GM19193 (cell line): Measurements from ENCODE around the gene TSN.

ENCODE experiments used
- POLR2A ChIP-seq: IDR thresholded peaks from 4 replicates; pipeline ENCODE4 v1.6.1; 2011; ENCODE audit not compliant: insufficient read depth, insufficient read length; ENCODE audit errors: extremely low read depth

Gene TSN

DNA sequence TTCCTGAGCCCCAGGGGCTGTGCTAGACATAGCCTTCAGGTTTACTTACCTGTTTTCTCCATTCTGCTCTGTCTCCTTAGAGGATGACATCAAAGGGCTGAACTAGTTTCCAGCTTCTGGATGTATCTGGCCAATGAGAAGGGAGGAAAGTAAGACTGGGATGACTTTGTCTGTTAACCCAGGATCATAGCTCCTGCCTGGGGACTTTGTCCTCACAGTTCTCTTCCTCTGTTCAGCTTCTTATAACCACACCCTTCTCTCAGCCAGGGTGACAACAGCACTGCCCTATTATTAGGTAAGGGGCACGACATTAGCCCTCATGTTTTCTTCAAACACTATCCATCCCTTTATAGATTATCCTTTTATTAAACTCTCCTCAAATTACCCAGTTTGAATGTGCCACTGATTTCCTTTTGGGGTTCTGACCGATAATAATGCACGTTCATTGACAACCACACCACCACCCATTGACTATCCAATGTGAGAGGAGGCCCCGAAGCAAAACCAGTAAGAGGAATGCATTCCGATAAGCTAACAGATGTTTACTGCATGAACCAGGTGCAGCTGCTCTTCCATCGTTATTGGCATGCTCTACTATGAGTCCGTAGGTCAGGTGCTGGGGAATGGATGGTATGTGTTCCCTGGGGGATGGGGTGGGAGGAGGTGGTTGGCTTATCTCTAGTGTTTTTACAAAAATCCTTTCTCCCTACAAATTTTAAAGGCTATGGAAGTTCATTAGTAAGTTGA is 23.5 kb downstream of the TSN start:
- TF ChIP-seq POLR2A = no peak

DNA sequence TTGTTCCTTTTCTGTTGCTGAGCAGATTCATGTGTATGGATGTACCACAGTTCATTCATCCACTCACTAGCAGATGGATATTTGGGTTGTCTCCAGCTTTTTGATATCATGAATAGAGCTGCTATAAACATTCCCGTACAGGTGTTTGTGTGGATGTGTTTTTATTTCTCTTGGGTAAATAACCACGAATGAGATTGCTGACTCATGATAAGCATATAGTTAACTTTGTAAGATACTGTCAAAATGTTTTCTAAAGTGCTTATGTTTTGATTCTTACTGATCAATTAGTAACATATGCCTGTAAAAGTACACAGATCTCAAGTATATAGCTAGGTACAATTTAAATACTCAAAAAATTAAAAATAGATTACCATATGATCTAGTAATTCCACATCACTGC is 27.7 kb downstream of the TSN start:
- no peak for TF ChIP-seq POLR2A

DNA sequence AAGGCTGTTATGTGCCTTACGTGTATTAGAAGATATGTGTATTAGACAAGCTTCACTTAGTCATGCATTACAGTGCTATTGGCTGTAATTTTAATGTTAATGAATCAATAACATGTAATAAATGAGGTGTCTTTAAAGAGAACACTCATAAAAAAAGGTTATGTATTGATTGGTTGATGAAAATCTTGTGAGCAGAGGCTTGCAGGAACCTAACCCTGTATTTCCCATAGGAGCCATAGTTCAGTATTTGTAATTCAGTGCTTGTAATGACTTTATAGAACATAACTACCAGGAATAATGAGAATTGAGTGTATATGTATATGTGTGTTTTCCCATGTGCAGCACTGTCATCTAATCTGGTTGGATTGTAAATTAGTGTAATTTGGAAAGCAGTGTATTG is 33.2 kb downstream of the TSN start:
- no peak for TF ChIP-seq POLR2A

DNA sequence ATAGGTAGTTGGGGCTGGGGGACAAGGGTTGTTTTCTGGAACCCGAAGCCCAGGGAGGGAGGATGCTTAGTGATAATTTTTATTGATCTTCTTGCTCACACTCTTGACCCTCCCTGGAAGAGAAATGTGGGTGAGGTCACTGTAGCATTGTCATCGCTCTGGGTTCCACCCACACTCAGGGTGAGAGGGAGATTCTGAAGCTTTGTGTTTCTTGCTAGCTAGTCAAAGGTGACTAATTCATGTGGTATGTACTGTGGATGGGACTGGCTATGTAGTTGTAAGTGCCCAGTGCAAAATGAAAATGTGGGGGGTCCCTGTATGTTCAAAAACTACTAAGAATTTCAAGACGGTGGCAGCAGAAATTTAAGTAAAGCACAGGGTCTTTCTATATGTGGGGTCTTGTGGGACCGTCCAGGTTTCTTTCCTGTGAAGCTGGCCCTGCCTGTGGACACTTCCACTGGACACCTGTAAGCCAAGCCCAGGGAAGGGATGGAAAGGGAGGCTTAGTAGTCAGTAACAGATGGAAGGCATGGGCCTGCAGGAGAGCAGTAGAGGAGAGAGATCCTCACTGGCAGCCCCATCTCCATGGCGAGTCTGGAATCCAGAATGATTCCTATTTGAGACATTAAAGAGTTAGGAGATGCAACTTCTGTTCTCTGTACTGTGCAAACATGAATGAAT is 35.0 kb downstream of the TSN start:
- TF ChIP-seq POLR2A = no peak

DNA sequence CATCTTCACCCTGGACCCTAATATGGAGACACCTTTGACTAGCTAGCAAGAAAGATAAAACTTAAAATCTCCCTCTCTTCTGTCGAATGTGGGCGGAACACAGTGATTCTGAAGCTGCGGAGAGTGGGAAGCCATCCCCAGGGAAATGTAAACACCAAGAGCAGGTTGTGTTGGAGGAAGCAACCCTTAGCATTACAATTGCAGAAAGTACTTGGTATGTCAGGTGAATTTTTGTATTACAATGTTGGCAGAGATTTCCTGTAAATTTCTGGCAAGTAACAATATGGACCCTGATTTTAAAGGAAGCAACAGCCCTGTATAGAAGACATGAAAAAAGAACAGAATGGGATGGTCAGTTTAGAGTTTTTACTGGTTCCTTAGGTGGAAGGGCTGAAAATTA is 35.8 kb downstream of the TSN start:
- no peak for TF ChIP-seq POLR2A

DNA sequence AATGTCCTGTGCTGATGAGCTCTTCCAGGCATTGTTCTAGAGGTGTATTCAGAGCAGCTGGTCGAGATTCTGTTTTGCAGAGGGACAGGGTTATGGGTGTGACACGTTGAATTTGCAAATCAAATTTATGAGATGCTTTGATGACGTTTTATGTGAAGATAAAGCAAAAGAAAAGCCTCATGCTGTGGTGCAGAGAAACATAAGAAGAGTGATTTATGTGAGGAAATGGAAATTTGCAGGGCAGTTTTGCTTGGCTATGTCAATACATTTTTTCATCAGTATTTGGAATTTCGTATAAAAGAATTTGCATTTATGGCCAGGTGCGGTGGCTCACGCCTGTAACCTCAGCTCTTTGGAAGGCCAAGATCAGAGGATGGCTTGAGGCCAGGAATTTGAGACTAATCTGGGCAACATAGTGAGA is 36.4 kb downstream of the TSN start:
- TF ChIP-seq POLR2A = no peak

DNA sequence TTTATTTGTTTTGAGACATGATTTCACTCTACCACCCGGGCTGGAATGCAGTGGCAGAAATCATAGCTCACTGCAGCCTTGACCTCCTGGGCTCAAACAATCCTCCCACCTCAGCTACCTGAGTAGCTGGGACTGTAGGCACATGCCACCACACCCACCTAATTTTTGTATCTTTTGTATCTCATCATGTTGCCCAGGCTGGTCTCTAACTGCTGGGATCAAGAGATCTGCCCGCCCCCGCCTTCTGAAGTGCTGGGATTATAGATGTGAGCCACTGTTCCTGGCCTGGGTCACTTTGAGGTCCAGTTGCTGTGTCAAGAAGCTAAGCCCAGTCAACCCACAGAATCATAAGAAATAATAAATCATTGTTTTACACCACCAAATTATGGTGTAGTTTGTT is 38.4 kb downstream of the TSN start:
- no peak for TF ChIP-seq POLR2A

DNA sequence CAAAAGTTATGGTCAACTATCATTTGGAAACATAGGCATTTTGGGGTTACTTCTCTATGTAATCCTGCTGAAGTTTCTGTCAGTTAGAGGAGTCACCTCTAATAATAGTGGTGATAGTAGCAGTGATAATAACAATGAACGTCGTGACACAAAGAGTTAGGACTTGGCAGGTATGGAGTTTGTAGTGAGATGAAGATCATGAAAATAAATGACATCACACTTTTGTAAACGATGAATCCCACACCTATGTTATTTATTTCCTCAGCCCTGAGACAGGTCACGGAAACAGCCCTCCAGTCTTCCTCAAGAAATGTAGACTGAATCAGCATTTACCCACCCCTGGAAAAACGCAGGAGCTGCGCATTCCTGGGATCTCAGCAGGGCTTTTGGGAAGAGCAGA is 38.8 kb downstream of the TSN start:
- no peak for TF ChIP-seq POLR2A

DNA sequence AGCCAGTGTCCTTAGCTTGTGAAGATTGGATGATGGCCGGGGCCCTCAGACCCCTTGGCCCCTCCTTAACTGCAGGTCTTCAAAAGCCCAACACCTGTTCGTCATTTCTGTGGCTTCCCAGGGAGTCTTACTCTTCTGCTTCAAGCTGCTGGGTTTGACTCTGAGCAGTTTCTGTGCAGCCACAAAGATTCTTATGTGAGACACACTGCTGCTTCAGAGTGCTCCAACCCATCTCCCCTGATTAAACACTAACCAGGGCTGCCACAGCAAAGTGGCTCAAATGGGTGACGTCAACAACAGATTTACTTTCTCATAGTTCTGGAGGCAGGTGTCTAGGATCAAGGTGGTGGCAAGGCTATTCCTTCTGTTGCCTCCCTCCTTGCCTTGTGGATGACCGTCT is 40.8 kb downstream of the TSN start:
- no peak for TF ChIP-seq POLR2A

DNA sequence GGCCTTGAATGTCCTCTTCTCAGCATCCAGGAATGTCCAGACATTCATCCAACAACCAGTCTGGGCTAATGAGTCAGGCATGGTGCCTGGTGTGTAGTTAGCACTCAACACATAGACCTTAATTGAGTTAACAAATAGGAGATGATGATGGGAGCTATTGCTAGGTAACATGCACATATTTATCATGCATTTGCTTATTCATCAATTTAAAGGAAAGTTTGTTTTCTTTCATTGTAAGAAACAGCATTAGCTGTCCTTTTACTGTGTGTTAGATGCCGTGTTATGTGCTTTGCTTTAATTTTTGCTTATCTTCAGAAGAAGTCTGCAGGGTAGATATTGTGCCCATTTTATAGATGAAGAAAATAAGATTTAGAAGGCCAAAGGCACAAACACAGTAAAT is 43.2 kb downstream of the TSN start:
- no peak for TF ChIP-seq POLR2A

DNA sequence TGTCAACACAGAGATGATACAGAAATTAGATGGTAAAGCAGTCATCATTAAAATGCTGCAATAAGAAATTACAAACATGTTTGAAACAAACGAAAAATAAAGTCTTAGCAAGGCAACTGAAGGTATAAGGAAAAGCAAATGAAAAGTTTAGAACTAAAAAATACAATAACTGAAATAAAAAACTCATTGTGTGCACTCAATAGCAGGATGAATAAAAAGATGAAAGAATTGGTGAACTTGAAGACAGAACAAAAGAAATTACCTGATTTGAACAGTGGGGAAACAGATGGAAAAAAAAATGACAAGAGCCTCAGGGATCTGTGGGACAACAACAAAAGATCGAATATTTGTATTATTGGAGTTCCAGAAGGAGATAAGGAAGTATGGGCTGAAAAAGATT is 46.5 kb downstream of the TSN start:
- TF ChIP-seq POLR2A = no peak

DNA sequence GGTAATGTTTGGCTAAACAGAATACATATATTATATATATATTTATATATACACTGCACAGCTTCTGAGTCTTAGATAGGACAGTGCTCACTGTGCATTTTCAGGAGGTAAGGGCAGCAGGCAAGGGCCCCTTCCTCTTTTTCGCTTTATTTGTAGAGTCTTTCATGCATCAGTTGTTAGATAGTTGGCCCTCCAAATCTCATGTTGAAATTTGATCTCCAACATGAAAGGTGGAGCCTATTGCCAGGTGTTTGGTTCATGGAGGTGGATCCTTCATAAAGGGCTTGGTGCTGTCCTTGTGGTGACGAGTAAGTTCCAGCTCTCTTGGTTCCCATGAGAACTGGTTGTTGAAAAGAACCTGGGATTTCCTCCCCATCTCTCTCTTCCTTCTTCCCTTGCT is 48.1 kb downstream of the TSN start:
- no peak for TF ChIP-seq POLR2A

DNA sequence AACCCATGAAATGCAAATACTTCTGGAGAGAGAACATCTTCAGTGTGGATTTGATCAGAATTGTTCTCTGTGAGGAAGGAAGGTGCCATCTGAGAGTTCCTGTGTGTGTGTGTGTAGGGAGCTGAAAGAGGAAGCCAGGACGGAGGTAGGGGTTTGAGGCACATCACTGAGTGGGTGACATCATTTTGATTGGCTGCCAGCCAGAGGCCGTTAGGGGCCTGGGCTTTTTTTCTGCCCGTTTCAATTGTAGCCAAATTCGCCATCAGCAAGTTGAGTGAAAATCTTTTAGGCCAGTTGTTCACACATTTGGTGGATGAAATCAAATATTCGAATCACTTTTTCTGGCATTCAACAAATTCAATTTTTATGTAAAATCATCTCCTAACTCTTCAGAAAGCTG is 48.9 kb downstream of the TSN start:
- TF ChIP-seq POLR2A = no peak

DNA sequence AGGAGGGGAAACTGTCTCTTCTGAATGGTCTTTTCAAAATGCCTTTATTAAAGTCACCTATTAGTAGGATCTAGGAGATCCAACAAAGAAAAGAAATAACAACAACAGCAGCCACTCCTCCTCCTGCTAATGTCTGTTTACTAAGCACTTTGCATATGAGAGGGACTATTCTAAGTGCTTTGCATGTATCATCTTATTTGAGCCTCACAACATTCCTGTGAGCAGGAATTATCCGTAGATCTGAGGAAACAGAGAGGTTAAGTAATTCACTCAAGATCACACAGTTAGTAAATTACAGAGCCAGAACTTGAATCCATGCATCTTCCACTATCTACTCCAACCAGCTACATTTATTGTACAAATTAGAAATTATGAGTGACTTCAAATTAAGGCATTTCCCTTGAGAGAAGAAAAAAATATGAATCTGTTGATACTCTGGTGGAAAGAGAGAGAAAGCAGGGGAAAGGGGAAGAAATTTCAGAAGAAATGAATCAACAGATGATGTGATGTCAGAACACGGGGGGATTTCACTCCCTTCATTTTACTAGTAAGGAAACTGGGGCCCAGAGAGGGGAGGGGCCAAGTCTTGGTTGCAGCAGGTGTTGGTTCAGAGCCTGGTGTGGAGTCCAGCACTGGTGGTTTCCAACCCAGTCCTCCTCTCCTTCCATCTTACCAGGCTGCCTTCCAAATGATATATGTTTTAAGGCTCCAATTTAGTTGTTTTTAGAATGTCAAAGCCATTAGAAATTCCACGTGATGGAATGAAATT is 49.7 kb downstream of the TSN start:
- no peak for TF ChIP-seq POLR2A

DNA sequence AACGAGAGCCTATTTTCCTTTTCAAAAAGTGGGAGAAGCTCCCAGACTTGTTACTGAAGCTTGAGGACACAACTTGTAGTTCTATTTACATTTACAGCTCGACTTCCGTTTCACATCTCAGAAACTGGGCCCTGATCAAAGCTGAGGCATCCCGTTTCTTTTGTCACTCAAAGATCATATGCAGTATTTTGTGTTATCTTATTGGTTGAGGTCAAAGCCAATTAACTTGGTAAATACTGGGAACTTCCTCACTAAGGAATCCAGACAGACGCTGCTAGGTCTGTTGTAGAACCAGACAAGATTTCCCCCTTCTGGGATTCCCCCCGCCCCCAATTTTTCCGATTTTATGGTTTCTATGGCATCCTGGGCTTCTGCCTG is 50.3 kb downstream of the TSN start:
- no peak for TF ChIP-seq POLR2A

DNA sequence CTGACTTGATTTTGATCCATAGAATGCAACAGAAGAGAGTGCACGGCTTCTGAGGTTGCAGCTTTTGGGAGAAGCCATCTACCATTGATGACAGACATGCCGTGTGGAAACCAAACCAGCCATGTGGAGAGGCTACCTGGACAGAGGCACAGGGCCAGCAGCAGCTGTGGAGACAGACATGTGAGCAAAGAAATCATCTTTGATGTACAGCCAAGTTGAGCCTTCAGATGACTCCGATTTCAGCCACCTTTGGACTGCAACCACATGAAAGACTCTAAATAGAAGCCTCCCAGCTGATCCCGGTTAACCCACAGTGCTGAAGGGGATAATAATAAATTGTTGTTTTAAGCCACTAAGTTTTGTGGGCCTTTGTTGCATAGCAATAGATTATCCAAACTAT is 54.2 kb downstream of the TSN start:
- no peak for TF ChIP-seq POLR2A

DNA sequence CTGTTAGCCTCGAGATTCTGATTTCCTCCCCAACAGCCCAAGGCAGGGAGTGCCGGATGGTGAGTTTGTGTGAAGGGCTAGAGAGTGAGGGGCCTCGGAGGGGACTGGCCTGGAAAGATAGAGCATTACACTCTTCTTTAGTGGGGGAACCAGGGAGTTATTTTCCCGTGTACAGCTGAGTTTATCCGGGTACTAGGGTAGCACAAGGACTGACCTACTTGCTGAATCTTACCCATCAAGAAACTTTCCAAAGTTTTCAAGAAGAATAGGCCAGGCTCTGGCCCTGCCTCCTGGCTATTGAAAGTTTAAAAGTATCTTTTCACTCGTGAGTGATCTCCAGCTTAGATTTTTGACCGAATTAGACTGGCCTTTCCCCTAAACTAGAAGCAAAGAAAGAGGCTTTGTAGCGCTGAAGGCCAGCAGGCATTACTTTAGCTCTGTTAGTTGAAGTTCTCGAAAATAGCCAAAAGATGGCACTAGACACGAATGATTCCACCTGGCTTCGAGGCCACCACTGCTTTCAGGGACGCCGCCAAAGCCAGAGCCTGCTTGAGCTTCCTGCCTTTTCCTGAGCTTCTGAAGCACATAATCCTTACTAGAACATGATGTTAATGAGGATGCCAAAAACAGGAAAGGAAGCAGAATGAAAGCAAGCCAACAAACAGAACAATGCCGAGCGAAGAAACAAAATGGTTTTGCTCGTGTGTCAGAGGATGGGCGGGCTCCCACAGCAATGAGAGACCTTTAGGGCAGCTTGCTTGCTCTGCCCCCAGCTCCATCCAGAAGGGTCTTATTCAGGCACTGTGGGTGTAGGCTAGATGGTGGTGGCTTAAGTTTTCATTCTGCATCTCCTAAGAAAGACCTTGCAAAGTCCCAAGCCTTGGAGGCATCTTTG is 55.8 kb downstream of the TSN start:
- no peak for TF ChIP-seq POLR2A
